GM12878 (cell line): ENCODE data around the gene GARS1. TPM values are rescaled to one million over a fixed set of nuclear protein-coding genes. Genes with fewer than 3 reads are reported as not detected.

ENCODE experiments used
- ATAC-seq: fragments of 200-7000 bp; cut with Tn5 transposase; 3 replicates; pipeline ENCODE4 v1.9.1; 2020; ENCODE audit warnings: mild to moderate bottlenecking, moderate library complexity
- BruUV-seq: library from RNA; stranded (reverse); fragments of 400-500 nt; replicated peaks from 2 replicates; lab custom pipeline; 2021; lab: Mats Ljungman, UMichigan
- CTCF ChIA-PET: fragments of 300-600 bp; sonication (Branson Sonifier 250); formaldehyde crosslinking; extraction: SDS; loops from one replicate; lab custom pipeline; 2021; ENCODE audit warnings: inconsistent platforms; lab: Yijun Ruan, JAX
- POLR2A ChIA-PET: fragments of 350-600 bp; formaldehyde crosslinking; extraction: SDS; loops from one replicate; lab custom pipeline; 2021; ENCODE audit warnings: inconsistent platforms; lab: Charles Lee
- RAD21 ChIA-PET: fragments of 300-600 bp; sonication (Branson Sonifier 250); formaldehyde crosslinking; loops from one replicate; lab custom pipeline; 2023; ENCODE audit warnings: antibody characterized with exemption; ENCODE audit not compliant: unreplicated experiment; lab: Charles Lee
- SMC1A ChIA-PET: fragments of 300-600 bp; sonication (Branson Sonifier 250); formaldehyde crosslinking; loops from one replicate; lab custom pipeline; 2023; ENCODE audit not compliant: unreplicated experiment, uncharacterized antibody; lab: Charles Lee
- DNase-seq: peaks from one replicate; pipeline ENCODE4 v3.0.0-alpha.2; 2011; ENCODE audit warnings: low read depth, low spot score
- FAIRE-seq: peaks from 3 replicates; lab custom pipeline; 2011; peaks lifted over from hg19 to GRCh38; lab: Jason Lieb, UNC
- H2AFZ ChIP-seq: 2 replicates; pipeline ENCODE4 v1.6.0; 2011; ENCODE audit warnings: low read depth, low read length, control low read depth; ENCODE audit not compliant: control insufficient read depth
- H3K27ac ChIP-seq: 2 replicates; pipeline ENCODE4 v1.5.1; 2011; ENCODE audit warnings: control low read depth; ENCODE audit not compliant: control insufficient read depth, insufficient read depth
- H3K27me3 ChIP-seq, 2 experiments: replicated peaks in 1 of 2; 2 replicates each; pipeline versions ENCODE4 v1.6.0 to v1.6.1; 2011; ENCODE audit warnings: low read length in 1 of 2; ENCODE audit not compliant: control insufficient read depth in 2 of 2, insufficient read depth in 2 of 2
- H3K36me3 ChIP-seq, 2 experiments: 2 replicates each; pipeline ENCODE4 v1.5.1; 2011; ENCODE audit warnings: low read length in 1 of 2; ENCODE audit not compliant: control insufficient read depth in 2 of 2, insufficient read depth in 2 of 2
- H3K4me1 ChIP-seq: 2 replicates; pipeline ENCODE4 v1.6.1; 2011; ENCODE audit warnings: mild to moderate bottlenecking, low read length, moderate library complexity, mixed read lengths; ENCODE audit not compliant: control insufficient read depth, insufficient read depth
- H3K4me2 ChIP-seq: 2 replicates; pipeline ENCODE4 v1.6.0; 2011; ENCODE audit warnings: control low read depth; ENCODE audit not compliant: control insufficient read depth, insufficient read depth
- H3K4me3 ChIP-seq: fragments of 200-600 bp; sonication (generic); 2 replicates; pipeline ENCODE4 v1.5.1; 2016
- H3K79me2 ChIP-seq: 2 replicates; pipeline ENCODE4 v1.6.0; 2011; ENCODE audit warnings: low read length; ENCODE audit not compliant: control insufficient read depth, insufficient read depth
- H3K9ac ChIP-seq: 2 replicates; pipeline ENCODE4 v1.8.0; 2011; ENCODE audit warnings: low read length, control low read depth, mixed read lengths; ENCODE audit not compliant: control insufficient read depth, insufficient read depth
- H3K9me3 ChIP-seq: replicated peaks from 3 replicates; pipeline ENCODE4 v1.5.1; 2011; ENCODE audit warnings: mild to moderate bottlenecking, low read length; ENCODE audit not compliant: control insufficient read depth, insufficient read depth
- H4K20me1 ChIP-seq: 2 replicates; pipeline ENCODE4 v1.6.0; 2011; ENCODE audit not compliant: control insufficient read depth, insufficient read depth
- BACH1 ChIP-seq: fragments of 450-650 bp; IDR thresholded peaks from 2 replicates; pipeline ENCODE4 v1.6.1; 2017; ENCODE audit warnings: mild to moderate bottlenecking, borderline replicate concordance
- CEBPZ ChIP-seq: fragments of 150-350 bp; IDR thresholded peaks from 2 replicates; pipeline ENCODE4 v1.6.1; 2016; ENCODE audit warnings: low read depth, low read length
- CHD2 ChIP-seq: IDR thresholded peaks from 2 replicates; pipeline ENCODE4 v1.6.1; 2011; ENCODE audit warnings: low read depth, low read length, improper control_type of control experiment, borderline replicate concordance
- MEF2A ChIP-seq: IDR thresholded peaks from 2 replicates; pipeline ENCODE4 v1.6.1; 2011; ENCODE audit warnings: low read depth, mild to moderate bottlenecking, low read length, moderate library complexity; ENCODE audit not compliant: insufficient read depth
- NFYA ChIP-seq: IDR thresholded peaks from 2 replicates; pipeline ENCODE4 v1.6.1; 2011; ENCODE audit warnings: low read depth, mild to moderate bottlenecking, low read length, improper control_type of control experiment, borderline replicate concordance
- RUNX3 ChIP-seq: IDR thresholded peaks from 2 replicates; pipeline ENCODE4 v1.6.1; 2012; ENCODE audit warnings: low read length, inconsistent platforms
- YY1 ChIP-seq: IDR thresholded peaks from 2 replicates; pipeline ENCODE4 v1.6.1; 2011; ENCODE audit warnings: low read depth, mild to moderate bottlenecking, low read length
- ZZZ3 ChIP-seq: IDR thresholded peaks from 2 replicates; pipeline ENCODE4 v1.6.1; 2011; ENCODE audit warnings: low read depth; ENCODE audit not compliant: control insufficient read depth, insufficient read length
- WGBS: methylation state at CpG from one replicate; pipeline ENCODE4 v1.1.6; 2016; ENCODE audit warnings: low lambda C conversion rate; ENCODE audit not compliant: insufficient replicate concordance, insufficient coverage; ENCODE audit errors: missing lambda C conversion rate; 5-methylcytosine and 5-hydroxymethylcytosine counted together
- in situ Hi-C: fragments of 300-500 bp; cut with MboI; formaldehyde crosslinking; loops from 9 replicates; pipeline ENCODE4 v1.14.3; 2018; ENCODE audit warnings: mixed read lengths
- intact Hi-C: fragments of 100-400 bp; cut with micrococcal nuclease; formaldehyde crosslinking; loops from one replicate; pipeline ENCODE4 v1.14.2; 2022; ENCODE audit not compliant: unreplicated experiment
- polyA plus RNA-seq, 11 experiments: library from polyadenylated mRNA; depleted of rRNA in 4 of 11; unstranded in 6 of 11; stranded (reverse) in 5 of 11; fragments of >200 nt; fragmentation: Nextera tagmentation in 4 of 11; fragmentation: Illumina TruSeq in 1 of 11; extraction: Ambion mirVana in 4 of 11; extraction: Trizol in 1 of 11; gene quantifications; 1 replicate in 1 of 11; 2 replicates in 10 of 11; pipeline versions ENCODE4 v1.2.1 to v1.2.3, GENCODE V29; 2011 to 2016; ENCODE audit warnings: inconsistent platforms in 2 of 11, missing spikeins in 2 of 11, low read depth in 1 of 11
- total RNA-seq, 4 experiments: library from RNA; depleted of rRNA in 3 of 4; stranded (reverse); fragments of >200 nt in 3 of 4; fragmentation: Illumina TruSeq in 1 of 4; extraction: Trizol in 1 of 4; gene quantifications; 2 replicates each; pipeline versions ENCODE4 v1.2.1 to v1.2.3, GENCODE V29; 2013 to 2021
- TF ChIP-seq, protein P1 (sequence below): fragments of 450-650 bp; IDR thresholded peaks from 2 replicates; pipeline ENCODE4 v1.6.1; 2016; ENCODE audit warnings: mild to moderate bottlenecking
- TF ChIP-seq, protein P2 (sequence below): fragments of 450-650 bp; formaldehyde crosslinking; IDR thresholded peaks from 2 replicates; pipeline ENCODE4 v1.4.0; 2020; ENCODE audit warnings: mild to moderate bottlenecking, moderate library complexity
- TF ChIP-seq, protein P3 (sequence below): fragments of 450-650 bp; IDR thresholded peaks from 2 replicates; pipeline ENCODE4 v1.6.1; 2018; ENCODE audit warnings: borderline replicate concordance, mild to moderate bottlenecking; ENCODE audit not compliant: partially characterized antibody

The GARS1 gene
- total and polyA plus RNA-seq, 10 of the 15 experiments (the other 5 are each of a cell fraction or from before 2014, with no cell fraction given) = 120 to 361 (median 187) TPM

DNA sequence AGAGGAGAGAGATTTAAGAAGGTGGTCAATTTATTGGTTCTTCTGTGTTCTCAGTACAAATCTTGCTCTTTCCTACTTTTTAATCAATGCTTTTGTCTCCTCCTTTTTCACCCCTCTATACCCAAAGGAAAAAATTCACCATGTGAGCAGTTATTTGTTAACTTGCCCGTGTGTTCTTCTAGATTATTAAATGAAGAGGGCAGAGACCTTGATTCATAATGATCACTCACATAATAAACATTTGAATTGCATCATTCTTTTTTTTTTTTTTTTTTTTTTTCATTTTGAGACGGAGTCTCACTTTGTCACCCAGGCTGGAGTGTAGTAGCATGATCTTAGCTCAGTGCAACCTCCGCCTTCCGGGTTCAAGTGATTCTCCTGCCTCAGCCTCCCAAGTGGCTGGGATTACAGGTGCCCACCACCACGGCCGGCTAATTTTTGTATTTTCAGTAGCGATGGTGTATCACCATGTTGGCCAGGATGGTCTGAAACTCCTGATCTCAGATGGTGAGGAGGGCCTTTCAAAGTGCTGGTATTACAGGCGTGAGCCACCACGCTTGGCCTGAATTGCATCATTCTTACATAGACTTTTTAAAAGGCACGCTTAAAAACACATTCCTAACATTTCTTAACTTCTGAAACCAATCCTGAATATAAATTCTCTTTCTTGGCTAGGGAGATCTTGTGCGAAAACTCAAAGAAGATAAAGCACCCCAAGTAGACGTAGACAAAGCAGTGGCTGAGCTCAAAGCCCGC lies 3.6 kb downstream of the GARS1 start:
- CTCF ChIA-PET = no interaction called here
- TF ChIP-seq CEBPZ (no peak), CHD2 (no peak), ZZZ3 (no peak), YY1 (no peak), RUNX3 (no peak), MEF2A (no peak), BACH1 (no peak), NFYA (no peak)
- TF ChIP-seq, protein P1, sequence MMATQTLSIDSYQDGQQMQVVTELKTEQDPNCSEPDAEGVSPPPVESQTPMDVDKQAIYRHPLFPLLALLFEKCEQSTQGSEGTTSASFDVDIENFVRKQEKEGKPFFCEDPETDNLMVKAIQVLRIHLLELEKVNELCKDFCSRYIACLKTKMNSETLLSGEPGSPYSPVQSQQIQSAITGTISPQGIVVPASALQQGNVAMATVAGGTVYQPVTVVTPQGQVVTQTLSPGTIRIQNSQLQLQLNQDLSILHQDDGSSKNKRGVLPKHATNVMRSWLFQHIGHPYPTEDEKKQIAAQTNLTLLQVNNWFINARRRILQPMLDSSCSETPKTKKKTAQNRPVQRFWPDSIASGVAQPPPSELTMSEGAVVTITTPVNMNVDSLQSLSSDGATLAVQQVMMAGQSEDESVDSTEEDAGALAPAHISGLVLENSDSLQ = no peak
- TF ChIP-seq, protein P2, sequence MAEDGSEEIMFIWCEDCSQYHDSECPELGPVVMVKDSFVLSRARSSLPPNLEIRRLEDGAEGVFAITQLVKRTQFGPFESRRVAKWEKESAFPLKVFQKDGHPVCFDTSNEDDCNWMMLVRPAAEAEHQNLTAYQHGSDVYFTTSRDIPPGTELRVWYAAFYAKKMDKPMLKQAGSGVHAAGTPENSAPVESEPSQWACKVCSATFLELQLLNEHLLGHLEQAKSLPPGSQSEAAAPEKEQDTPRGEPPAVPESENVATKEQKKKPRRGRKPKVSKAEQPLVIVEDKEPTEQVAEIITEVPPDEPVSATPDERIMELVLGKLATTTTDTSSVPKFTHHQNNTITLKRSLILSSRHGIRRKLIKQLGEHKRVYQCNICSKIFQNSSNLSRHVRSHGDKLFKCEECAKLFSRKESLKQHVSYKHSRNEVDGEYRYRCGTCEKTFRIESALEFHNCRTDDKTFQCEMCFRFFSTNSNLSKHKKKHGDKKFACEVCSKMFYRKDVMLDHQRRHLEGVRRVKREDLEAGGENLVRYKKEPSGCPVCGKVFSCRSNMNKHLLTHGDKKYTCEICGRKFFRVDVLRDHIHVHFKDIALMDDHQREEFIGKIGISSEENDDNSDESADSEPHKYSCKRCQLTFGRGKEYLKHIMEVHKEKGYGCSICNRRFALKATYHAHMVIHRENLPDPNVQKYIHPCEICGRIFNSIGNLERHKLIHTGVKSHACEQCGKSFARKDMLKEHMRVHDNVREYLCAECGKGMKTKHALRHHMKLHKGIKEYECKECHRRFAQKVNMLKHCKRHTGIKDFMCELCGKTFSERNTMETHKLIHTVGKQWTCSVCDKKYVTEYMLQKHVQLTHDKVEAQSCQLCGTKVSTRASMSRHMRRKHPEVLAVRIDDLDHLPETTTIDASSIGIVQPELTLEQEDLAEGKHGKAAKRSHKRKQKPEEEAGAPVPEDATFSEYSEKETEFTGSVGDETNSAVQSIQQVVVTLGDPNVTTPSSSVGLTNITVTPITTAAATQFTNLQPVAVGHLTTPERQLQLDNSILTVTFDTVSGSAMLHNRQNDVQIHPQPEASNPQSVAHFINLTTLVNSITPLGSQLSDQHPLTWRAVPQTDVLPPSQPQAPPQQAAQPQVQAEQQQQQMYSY (CRISPR knock-in tag) = no peak
- TF ChIP-seq, protein P3, sequence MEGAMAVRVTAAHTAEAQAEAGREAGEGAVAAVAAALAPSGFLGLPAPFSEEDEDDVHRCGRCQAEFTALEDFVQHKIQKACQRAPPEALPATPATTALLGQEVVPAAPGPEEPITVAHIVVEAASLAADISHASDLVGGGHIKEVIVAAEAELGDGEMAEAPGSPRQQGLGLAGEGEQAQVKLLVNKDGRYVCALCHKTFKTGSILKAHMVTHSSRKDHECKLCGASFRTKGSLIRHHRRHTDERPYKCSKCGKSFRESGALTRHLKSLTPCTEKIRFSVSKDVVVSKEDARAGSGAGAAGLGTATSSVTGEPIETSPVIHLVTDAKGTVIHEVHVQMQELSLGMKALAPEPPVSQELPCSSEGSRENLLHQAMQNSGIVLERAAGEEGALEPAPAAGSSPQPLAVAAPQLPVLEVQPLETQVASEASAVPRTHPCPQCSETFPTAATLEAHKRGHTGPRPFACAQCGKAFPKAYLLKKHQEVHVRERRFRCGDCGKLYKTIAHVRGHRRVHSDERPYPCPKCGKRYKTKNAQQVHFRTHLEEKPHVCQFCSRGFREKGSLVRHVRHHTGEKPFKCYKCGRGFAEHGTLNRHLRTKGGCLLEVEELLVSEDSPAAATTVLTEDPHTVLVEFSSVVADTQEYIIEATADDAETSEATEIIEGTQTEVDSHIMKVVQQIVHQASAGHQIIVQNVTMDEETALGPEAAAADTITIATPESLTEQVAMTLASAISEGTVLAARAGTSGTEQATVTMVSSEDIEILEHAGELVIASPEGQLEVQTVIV = no peak

More for the DNA sequence above, 3.6 kb downstream of the GARS1 start:
- BruUV-seq = no TSS peak
- WGBS = over 99% methylated on average over 12 of the region's 13 CpGs
- H3K27me3 ChIP-seq = no peaks in the 10 kb centered on the region
- H3K79me2 ChIP-seq = peaks cover 55% of the 10 kb centered on the region
- POLR2A ChIA-PET = interaction anchor here (0.6 kb wide), 1 partner anchor 409 kb away, joined by 5 read pairs; no protein-coding TSS in a partner anchor
- no peak overlapping the region for H3K27ac ChIP-seq
- intact Hi-C loops = no loop called here
- no peak for ATAC-seq
- RAD21 ChIA-PET = no interaction called here
- no peak overlapping the region for H2AFZ ChIP-seq
- no peak for FAIRE-seq
- H3K9me3 ChIP-seq = no peaks in the 10 kb centered on the region
- in situ Hi-C loops = no loop called here
- peak overlapping the region; percentile 35; the same call in 1 of the 2 replicates for H3K4me2 ChIP-seq
- no peak overlapping the region for H3K4me3 ChIP-seq
- no peak overlapping the region for H3K9ac ChIP-seq
- no peaks in the 10 kb centered on the region for H4K20me1 ChIP-seq
- DNase-seq = no peak
- H3K36me3 ChIP-seq = peaks cover 0 to 27% of the 10 kb centered on the region in 2 experiments; a peak in 2 of 4 replicates
- peaks cover 7% of the 10 kb centered on the region; the same call in 1 of the 2 replicates for H3K4me1 ChIP-seq
- SMC1A ChIA-PET = interaction anchor here (1.5 to 2.1 kb wide), 2 partner anchors 10 to 22 kb away, joined by 4 to 5 read pairs; no protein-coding TSS in a partner anchor
